ENCODE measurements around the gene RAB27A. TPM values are rescaled to one million over a fixed set of nuclear protein-coding genes. Genes with fewer than 3 reads are reported as not detected.
A peak's percentile ranks its signal among the peaks of the same experiment; 100 is the strongest.

Gene RAB27A
- total and polyA plus RNA-seq, 9 of the 15 experiments (the other 6 are each of a cell fraction or from before 2014, with no cell fraction given) = 31.5 to 171 (median 80.4) TPM

DNA sequence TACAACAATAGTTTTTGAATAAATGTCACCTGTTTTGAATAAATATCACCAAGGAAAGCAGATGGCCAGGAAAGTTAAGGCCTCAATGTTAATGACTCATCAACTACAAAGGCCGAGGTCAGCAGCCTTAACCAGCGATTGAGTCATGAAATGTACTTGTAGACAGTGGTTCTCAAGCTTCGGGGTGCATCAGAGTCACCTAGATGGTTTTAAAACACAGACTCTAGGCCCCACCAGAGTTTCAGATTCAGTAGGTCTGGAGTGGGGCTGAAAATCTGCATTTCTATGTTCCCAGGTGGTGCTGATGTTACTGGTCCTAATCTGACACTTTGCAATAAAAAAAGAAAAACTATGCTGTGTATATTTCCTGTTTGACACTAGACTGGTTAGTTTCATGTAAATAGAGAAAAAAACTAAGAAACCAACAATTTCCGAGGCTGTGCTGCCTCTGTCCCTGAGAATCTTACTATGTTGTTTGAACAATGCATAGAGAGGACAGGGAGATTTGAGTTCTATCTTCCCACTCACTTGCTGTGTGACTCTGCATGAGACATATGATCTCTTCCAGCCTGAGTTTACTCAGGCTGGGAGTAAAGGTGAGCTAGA lies 9.8 kb downstream of the RAB27A start (continued):
- TF ChIP-seq MLLT1 (IDR thresholded peaks at IDR 0.05) (0 out of 4 replicates have a peak, but pooled peaks of 1 of the 2 experiments have one; percentile 18), NR2C2 (CRISPR knock-in tag; IDR thresholded peaks at IDR 0.05) (no peak), NR2C2 (tag; IDR thresholded peaks at IDR 0.05) (peak; percentile 79), HDAC1 (IDR thresholded peaks at IDR 0.05) (peak in 1 of 2 experiments; percentile 70; a peak in 2 of 4 replicates), BRF1 (IDR thresholded peaks at IDR 0.05; ENCODE audit: borderline replicate concordance, extremely low read depth, insufficient read length) (no peak), FOXM1 (IDR thresholded peaks at IDR 0.05; ENCODE audit: low read depth) (peak; percentile 60), FOXM1 (CRISPR knock-in tag; IDR thresholded peaks at IDR 0.05; ENCODE audit: low read depth) (no peak), HDAC3 (IDR thresholded peaks at IDR 0.05; ENCODE audit: borderline replicate concordance, partially characterized antibody) (peak; percentile 49), EP400 (IDR thresholded peaks at IDR 0.05) (peak; percentile 49), VEZF1 (CRISPR knock-in tag; IDR thresholded peaks at IDR 0.05) (peak; percentile 40; the same call in 1 of the 2 replicates), NFXL1 (CRISPR knock-in tag; IDR thresholded peaks at IDR 0.05) (no peak), ZNF75A (CRISPR knock-in tag; IDR thresholded peaks at IDR 0.05) (no peak), MED1 (CRISPR knock-in tag; IDR thresholded peaks at IDR 0.05; ENCODE audit: borderline replicate concordance) (no peak), FOXK2 (conservative IDR thresholded peaks at IDR 0.05 in 1 of 2, IDR thresholded peaks at IDR 0.05 in 1 of 2; ENCODE audit: low read depth in 2 of 2) (peak in 1 of 2 experiments; percentile 24; a peak in 2 of 4 replicates), JUND (IDR thresholded peaks at IDR 0.05; ENCODE audit: borderline replicate concordance, low read depth, low read length) (peak; percentile 98), JUND (tag; IDR thresholded peaks at IDR 0.05; ENCODE audit: borderline replicate concordance, low read depth, low read length) (peak; percentile 99), MAZ (CRISPR knock-in tag; conservative IDR thresholded peaks at IDR 0.05 in 1 of 2, IDR thresholded peaks at IDR 0.05 in 1 of 2) (0 out of 4 replicates have a peak, but pooled peaks have one; percentile 4 to 31), CBFA2T2 (conservative IDR thresholded peaks at IDR 0.05) (peak; percentile 83), ZNF184 (CRISPR knock-in tag; IDR thresholded peaks at IDR 0.05) (no peak), ZSCAN29 (IDR thresholded peaks at IDR 0.05) (peak; percentile 41; the same call in 1 of the 2 replicates), EP300 (IDR thresholded peaks at IDR 0.05; ENCODE audit: low read length) (peak; percentile 88), JUN (IDR thresholded peaks at IDR 0.05; ENCODE audit: borderline replicate concordance, low read depth, low read length) (peak; percentile 97), JUN (CRISPR knock-in tag; IDR thresholded peaks at IDR 0.05; ENCODE audit: borderline replicate concordance) (peak; percentile 86; the same call in 1 of the 2 replicates), ARNT (IDR thresholded peaks at IDR 0.05) (peak in 1 of 2 experiments; percentile 77; a peak in 1 of 4 replicates), TEAD4 (IDR thresholded peaks at IDR 0.05; ENCODE audit: low read length) (peak; percentile 90), TEAD4 (CRISPR knock-in tag; IDR thresholded peaks at IDR 0.05; ENCODE audit: borderline replicate concordance) (no peak), SREBF2 (CRISPR knock-in tag; IDR thresholded peaks at IDR 0.05) (no peak)
- TF ChIP-seq, protein P1, sequence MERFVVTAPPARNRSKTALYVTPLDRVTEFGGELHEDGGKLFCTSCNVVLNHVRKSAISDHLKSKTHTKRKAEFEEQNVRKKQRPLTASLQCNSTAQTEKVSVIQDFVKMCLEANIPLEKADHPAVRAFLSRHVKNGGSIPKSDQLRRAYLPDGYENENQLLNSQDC (CRISPR knock-in tag; IDR thresholded peaks at IDR 0.05) = no peak
